Neural cell (in vitro differentiated cells): ENCODE data around the gene CCDC15. TPM values are rescaled to one million over a fixed set of nuclear protein-coding genes. Genes with fewer than 3 reads are reported as not detected.

Source experiments
- H2AFZ ChIP-seq: fragments of 200-600, 300-800 bp; sonication (generic), shearing (Covaris generic); 2 replicates; pipeline ENCODE4 v1.6.0; 2014; ENCODE audit warnings: low read depth, mild to moderate bottlenecking, antibody characterized with exemption, low read length, moderate library complexity
- H3F3A ChIP-seq: fragments of 200-600 bp; shearing (Covaris generic); 2 replicates; pipeline ENCODE4 v1.6.1; 2016; ENCODE audit warnings: mild to moderate bottlenecking, moderate library complexity, mixed read lengths, antibody characterized with exemption, low read length; ENCODE audit not compliant: insufficient read depth, poor library complexity, severe bottlenecking
- H3K27ac ChIP-seq: fragments of 200-600, 300-800 bp; sonication (generic), shearing (Covaris generic); 2 replicates; pipeline ENCODE4 v1.5.1; 2014; ENCODE audit warnings: mild to moderate bottlenecking, low read length, moderate library complexity
- H3K27me3 ChIP-seq: fragments of 300-800, 200-600 bp; sonication (generic), shearing (Covaris generic); 2 replicates; pipeline ENCODE4 v1.6.0; 2014; ENCODE audit warnings: mild to moderate bottlenecking, low read depth, low read length, moderate library complexity; ENCODE audit not compliant: insufficient read depth
- H3K36me3 ChIP-seq: fragments of 300-800, 200-600 bp; sonication (generic), shearing (Covaris generic); 2 replicates; pipeline ENCODE4 v1.5.1; 2014; ENCODE audit warnings: mild to moderate bottlenecking, antibody characterized with exemption, low read length, moderate library complexity; ENCODE audit not compliant: insufficient read depth
- H3K4me2 ChIP-seq: fragments of 300-800, 200-600 bp; sonication (generic), shearing (Covaris generic); 2 replicates; pipeline ENCODE4 v1.6.0; 2014; ENCODE audit warnings: mild to moderate bottlenecking, low read length
- H3K4me3 ChIP-seq: fragments of 300-800, 200-600 bp; sonication (generic), shearing (Covaris generic); 2 replicates; pipeline ENCODE4 v1.5.1; 2014; ENCODE audit warnings: mild to moderate bottlenecking, low read length, moderate library complexity
- H3K79me2 ChIP-seq: fragments of 200-600 bp; shearing (Covaris generic); replicated peaks from 2 replicates; pipeline ENCODE4 v1.6.0; 2014; ENCODE audit warnings: mild to moderate bottlenecking, low read length, moderate library complexity; ENCODE audit not compliant: insufficient read depth
- H3K9ac ChIP-seq: fragments of 300-800, 200-600 bp; sonication (generic), shearing (Covaris generic); 2 replicates; pipeline ENCODE4 v1.6.1; 2016; ENCODE audit warnings: mild to moderate bottlenecking, low read length, mixed read lengths
- H3K9me2 ChIP-seq: fragments of 200-600 bp; shearing (Covaris generic); 2 replicates; pipeline ENCODE4 v1.6.1; 2016; ENCODE audit warnings: mild to moderate bottlenecking, low read length, mixed read lengths; ENCODE audit not compliant: insufficient read depth
- H3K9me3 ChIP-seq: fragments of 200-600, 300-800 bp; sonication (generic), shearing (Covaris generic); 2 replicates; pipeline ENCODE4 v1.6.1; 2016; ENCODE audit warnings: mild to moderate bottlenecking, mixed run types, low read length, moderate library complexity, mixed read lengths
- H4K20me1 ChIP-seq: fragments of 200-600 bp; shearing (Covaris generic); 2 replicates; pipeline ENCODE4 v1.6.1; 2016; ENCODE audit warnings: mild to moderate bottlenecking, mixed run types; ENCODE audit not compliant: insufficient read depth
- CTCF ChIP-seq: fragments of 450-650 bp; IDR thresholded peaks from 2 replicates; pipeline ENCODE4 v1.5.1; 2014; ENCODE audit warnings: antibody characterized with exemption, mild to moderate bottlenecking, moderate library complexity; ENCODE audit not compliant: poor library complexity, severe bottlenecking
- EP300 ChIP-seq: fragments of 450-650 bp; conservative IDR thresholded peaks from 2 replicates; pipeline ENCODE4 v1.6.1; 2014; ENCODE audit warnings: antibody characterized with exemption, mild to moderate bottlenecking, moderate library complexity; ENCODE audit not compliant: poor library complexity, severe bottlenecking
- EZH2 ChIP-seq: fragments of 200-600, 300-800 bp; shearing (Covaris generic), sonication (generic); IDR thresholded peaks from 2 replicates; pipeline ENCODE4 v1.6.1; 2014; ENCODE audit warnings: antibody characterized with exemption, low read length, borderline replicate concordance, mild to moderate bottlenecking; ENCODE audit not compliant: insufficient read depth, poor library complexity, severe bottlenecking
- MXI1 ChIP-seq: fragments of 450-650 bp; conservative IDR thresholded peaks from 2 replicates; pipeline ENCODE4 v1.6.1; 2014; ENCODE audit warnings: antibody characterized with exemption, mild to moderate bottlenecking; ENCODE audit not compliant: poor library complexity, severe bottlenecking
- POLR2AphosphoS5 ChIP-seq: IDR thresholded peaks from 2 replicates; pipeline ENCODE4 v1.6.1; 2012
- RAD21 ChIP-seq: fragments of 450-650 bp; conservative IDR thresholded peaks from 2 replicates; pipeline ENCODE4 v1.6.1; 2014; ENCODE audit warnings: antibody characterized with exemption, mild to moderate bottlenecking, moderate library complexity
- SMC3 ChIP-seq: fragments of 450-650 bp; conservative IDR thresholded peaks from 2 replicates; pipeline ENCODE4 v1.6.1; 2014; ENCODE audit warnings: antibody characterized with exemption, mild to moderate bottlenecking, moderate library complexity; ENCODE audit not compliant: poor library complexity
- TAF1 ChIP-seq: IDR thresholded peaks from 2 replicates; pipeline ENCODE4 v1.6.1; 2012; ENCODE audit warnings: low read depth
- polyA plus RNA-seq: library from polyadenylated mRNA; depleted of rRNA; stranded (reverse); fragments of >200 nt; gene quantifications from 2 replicates; pipeline ENCODE4 v1.2.3, GENCODE V29; 2014
- TF ChIP-seq, protein P1 (sequence below): IDR thresholded peaks from 2 replicates; pipeline ENCODE4 v1.6.1; 2012; ENCODE audit warnings: borderline replicate concordance

The CCDC15 gene
- polyA plus RNA-seq, 1 donor from 2014 or later, result 2.5 TPM

GRCh38 chr11:125001079-125001778, 47.2 kb downstream of the CCDC15 start:
- Histone ChIP-seq H3K9me2 (no peaks in the 10 kb centered on the region), H3K27me3 (no peaks in the 10 kb centered on the region), H3K27ac (no peak overlapping the region), H3K36me3 (no peaks in the 10 kb centered on the region), H3F3A (no peaks in the 10 kb centered on the region), H3K9me3 (no peaks in the 10 kb centered on the region), H3K4me2 (no peak overlapping the region), H2AFZ (no peak overlapping the region), H4K20me1 (no peaks in the 10 kb centered on the region), H3K4me3 (no peak overlapping the region), H3K9ac (no peak overlapping the region), H3K79me2 (no peaks in the 10 kb centered on the region)
- TF ChIP-seq TAF1 (no peak), CTCF (no peak), EP300 (no peak), POLR2AphosphoS5 (no peak), MXI1 (no peak), SMC3 (no peak), RAD21 (no peak), EZH2 (no peak)
- TF ChIP-seq, protein P1, sequence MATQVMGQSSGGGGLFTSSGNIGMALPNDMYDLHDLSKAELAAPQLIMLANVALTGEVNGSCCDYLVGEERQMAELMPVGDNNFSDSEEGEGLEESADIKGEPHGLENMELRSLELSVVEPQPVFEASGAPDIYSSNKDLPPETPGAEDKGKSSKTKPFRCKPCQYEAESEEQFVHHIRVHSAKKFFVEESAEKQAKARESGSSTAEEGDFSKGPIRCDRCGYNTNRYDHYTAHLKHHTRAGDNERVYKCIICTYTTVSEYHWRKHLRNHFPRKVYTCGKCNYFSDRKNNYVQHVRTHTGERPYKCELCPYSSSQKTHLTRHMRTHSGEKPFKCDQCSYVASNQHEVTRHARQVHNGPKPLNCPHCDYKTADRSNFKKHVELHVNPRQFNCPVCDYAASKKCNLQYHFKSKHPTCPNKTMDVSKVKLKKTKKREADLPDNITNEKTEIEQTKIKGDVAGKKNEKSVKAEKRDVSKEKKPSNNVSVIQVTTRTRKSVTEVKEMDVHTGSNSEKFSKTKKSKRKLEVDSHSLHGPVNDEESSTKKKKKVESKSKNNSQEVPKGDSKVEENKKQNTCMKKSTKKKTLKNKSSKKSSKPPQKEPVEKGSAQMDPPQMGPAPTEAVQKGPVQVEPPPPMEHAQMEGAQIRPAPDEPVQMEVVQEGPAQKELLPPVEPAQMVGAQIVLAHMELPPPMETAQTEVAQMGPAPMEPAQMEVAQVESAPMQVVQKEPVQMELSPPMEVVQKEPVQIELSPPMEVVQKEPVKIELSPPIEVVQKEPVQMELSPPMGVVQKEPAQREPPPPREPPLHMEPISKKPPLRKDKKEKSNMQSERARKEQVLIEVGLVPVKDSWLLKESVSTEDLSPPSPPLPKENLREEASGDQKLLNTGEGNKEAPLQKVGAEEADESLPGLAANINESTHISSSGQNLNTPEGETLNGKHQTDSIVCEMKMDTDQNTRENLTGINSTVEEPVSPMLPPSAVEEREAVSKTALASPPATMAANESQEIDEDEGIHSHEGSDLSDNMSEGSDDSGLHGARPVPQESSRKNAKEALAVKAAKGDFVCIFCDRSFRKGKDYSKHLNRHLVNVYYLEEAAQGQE, result no peak

GRCh38 chr11:125001849-125002248, 47.8 kb downstream of the CCDC15 start:
- Histone ChIP-seq H3K9me2 (no peaks in the 10 kb centered on the region), H2AFZ (no peak overlapping the region), H3K4me2 (no peak overlapping the region), H3K4me3 (no peak overlapping the region), H3K36me3 (no peaks in the 10 kb centered on the region), H3K79me2 (no peaks in the 10 kb centered on the region), H3F3A (no peaks in the 10 kb centered on the region), H3K9me3 (no peaks in the 10 kb centered on the region), H3K9ac (no peak overlapping the region), H4K20me1 (no peaks in the 10 kb centered on the region), H3K27ac (no peak overlapping the region), H3K27me3 (no peaks in the 10 kb centered on the region)
- no peak for TF ChIP-seq TAF1
- TF ChIP-seq, protein P1, result no peak
- TF ChIP-seq MXI1, result no peak
- no peak for TF ChIP-seq EP300
- TF ChIP-seq RAD21, result no peak
- TF ChIP-seq EZH2, result no peak
- TF ChIP-seq SMC3, result no peak
- no peak for TF ChIP-seq CTCF
- TF ChIP-seq POLR2AphosphoS5, result no peak
